Measurements from ENCODE around the gene PTPMT1. TPM values are rescaled to one million over a fixed set of nuclear protein-coding genes. Genes with fewer than 3 reads are reported as not detected.

Gene PTPMT1
- total RNA-seq, 2 experiments from 2014 or later = 45.7 to 47.9 TPM

GRCh38 chr11:47593934-47594855 is 28.8 kb downstream of the PTPMT1 start, which contains the start of gene C1QTNF4:
TSS of gene C1QTNF4 (minus strand) at chr11:47594411. CDS start at chr11:47590810, 3,601 bp downstream.
- intact Hi-C loops (cut with micrococcal nuclease) = no loop called here
- CTCF ChIA-PET = no interaction called here
- peaks cover 32% of the 10 kb centered on the region for H3K27me3 Mint-ChIP-seq
- no peaks in the 10 kb centered on the region for H3K36me3 Mint-ChIP-seq
- no peaks in the 10 kb centered on the region for H3K9me3 Mint-ChIP-seq
- H3K4me1 Mint-ChIP-seq (ENCODE audit: low read depth) = peaks cover 8% of the 10 kb centered on the region
- H3K4me3 Mint-ChIP-seq = no peak within 1 kb of the TSS
- no peak within 1 kb of the TSS for H3K27ac Mint-ChIP-seq
- DNase-seq = no peak
- POLR2A ChIA-PET = interaction anchor here (1.3 kb wide), 1 partner anchor 16 kb away, joined by 4 read pairs; the partner anchor contains the start of genes KBTBD4 and NDUFS3

DNA sequence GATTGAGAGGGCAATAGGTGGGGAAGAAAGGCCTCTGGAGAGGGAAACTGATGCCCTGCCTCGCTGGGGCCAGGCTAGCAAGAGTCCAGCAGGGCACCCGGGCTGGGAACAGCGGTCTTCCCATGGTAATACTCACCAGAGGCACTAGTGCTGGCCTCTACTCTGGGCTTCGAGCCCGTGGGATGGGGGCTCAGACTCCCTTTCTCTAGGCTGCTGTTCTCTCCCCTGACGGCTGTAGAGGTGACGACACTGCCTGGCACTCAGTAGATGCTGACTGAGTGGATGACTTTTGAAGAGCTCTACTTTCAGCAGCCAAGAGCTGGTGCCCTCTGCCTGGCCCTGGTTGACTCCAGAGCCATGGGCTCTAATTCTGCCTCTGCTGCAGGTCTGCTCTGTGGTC is 29.6 kb downstream of the PTPMT1 start:
- Mint-ChIP-seq H3K36me3 (no peaks in the 10 kb centered on the region), H3K27ac (no peak overlapping the region), H3K9me3 (no peaks in the 10 kb centered on the region), H3K4me1 (ENCODE audit: low read depth) (peaks cover 8% of the 10 kb centered on the region), H3K27me3 (peaks cover 32% of the 10 kb centered on the region), H3K4me3 (no peak overlapping the region)
- no peak for DNase-seq
- intact Hi-C loops (cut with micrococcal nuclease) = no loop called here
- POLR2A ChIA-PET = interaction anchor here (1.3 kb wide), 1 partner anchor 16 kb away, joined by 4 read pairs; the partner anchor contains the start of genes KBTBD4 and NDUFS3
- CTCF ChIA-PET = no interaction called here

- H3K27me3 Mint-ChIP-seq = peaks cover 32% of the 10 kb centered on the region
- H3K4me1 Mint-ChIP-seq (ENCODE audit: low read depth) = peaks cover 8% of the 10 kb centered on the region
- DNase-seq = no peak
- CTCF ChIA-PET = no interaction called here
- intact Hi-C loops (cut with micrococcal nuclease) = no loop called here
- H3K36me3 Mint-ChIP-seq = no peaks in the 10 kb centered on the region
- H3K9me3 Mint-ChIP-seq = no peaks in the 10 kb centered on the region
- no peak overlapping the region for H3K4me3 Mint-ChIP-seq
- POLR2A ChIA-PET = interaction anchor here (0.6 kb wide), 1 partner anchor 50 kb away, joined by 3 read pairs; no protein-coding TSS in a partner anchor
- H3K27ac Mint-ChIP-seq = no peak overlapping the region
Measured at GRCh38 chr11:47595967-47596366, 30.6 kb downstream of the PTPMT1 start.

DNA sequence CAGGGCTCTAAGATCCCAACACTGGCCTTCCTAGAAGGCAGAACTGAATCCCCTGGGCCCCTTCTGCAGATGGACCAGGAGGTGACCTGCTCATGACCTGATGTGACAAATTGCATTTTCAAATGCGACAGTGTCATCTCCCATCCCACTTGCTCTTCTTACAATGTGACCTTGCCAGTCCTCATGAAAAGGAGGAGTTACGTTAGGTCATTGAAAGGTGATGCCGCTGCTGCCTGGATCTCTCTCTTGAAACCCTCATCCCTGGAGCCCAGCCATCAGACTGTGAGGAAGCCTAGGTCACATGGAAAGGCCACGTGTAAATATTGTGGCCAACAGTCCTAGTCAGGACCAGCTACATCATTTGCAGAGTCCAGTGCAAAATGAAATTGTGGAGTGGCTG is 34.5 kb downstream of the PTPMT1 start:
- no peaks in the 10 kb centered on the region for H3K9me3 Mint-ChIP-seq
- H3K27ac Mint-ChIP-seq = no peak overlapping the region
- intact Hi-C loops (cut with micrococcal nuclease) = no loop called here
- no peak for DNase-seq
- no peaks in the 10 kb centered on the region for H3K36me3 Mint-ChIP-seq
- no peaks in the 10 kb centered on the region for H3K4me1 Mint-ChIP-seq (ENCODE audit: low read depth)
- no peak overlapping the region for H3K4me3 Mint-ChIP-seq
- peaks cover 8% of the 10 kb centered on the region for H3K27me3 Mint-ChIP-seq
- CTCF ChIA-PET = no interaction called here
- POLR2A ChIA-PET = no interaction called here

DNA sequence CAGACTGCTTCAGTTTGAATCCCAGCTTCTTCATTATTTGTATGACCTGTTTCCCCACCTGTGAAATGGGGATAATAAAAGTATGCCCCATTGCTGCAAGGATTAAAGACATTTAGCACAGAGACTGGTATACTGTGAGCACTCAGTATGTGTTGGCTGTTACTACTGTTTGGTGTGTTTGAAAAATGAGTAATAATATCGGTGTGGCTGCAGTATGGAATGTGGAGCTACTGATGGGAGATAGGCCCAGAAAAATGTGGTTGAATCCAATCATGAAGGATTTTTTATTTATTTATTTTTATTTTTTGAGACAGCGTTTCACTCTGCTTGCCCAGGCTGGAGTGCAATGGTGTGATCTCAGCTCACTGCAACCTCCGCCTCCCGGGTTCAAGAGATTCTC is 37.9 kb downstream of the PTPMT1 start:
- no peaks in the 10 kb centered on the region for H3K9me3 Mint-ChIP-seq
- DNase-seq = no peak
- H3K27ac Mint-ChIP-seq = no peak overlapping the region
- H3K27me3 Mint-ChIP-seq = no peaks in the 10 kb centered on the region
- peaks cover 2% of the 10 kb centered on the region for H3K36me3 Mint-ChIP-seq
- CTCF ChIA-PET = no interaction called here
- POLR2A ChIA-PET = no interaction called here
- intact Hi-C loops (cut with micrococcal nuclease) = no loop called here
- no peaks in the 10 kb centered on the region for H3K4me1 Mint-ChIP-seq (ENCODE audit: low read depth)
- H3K4me3 Mint-ChIP-seq = no peak overlapping the region

DNA sequence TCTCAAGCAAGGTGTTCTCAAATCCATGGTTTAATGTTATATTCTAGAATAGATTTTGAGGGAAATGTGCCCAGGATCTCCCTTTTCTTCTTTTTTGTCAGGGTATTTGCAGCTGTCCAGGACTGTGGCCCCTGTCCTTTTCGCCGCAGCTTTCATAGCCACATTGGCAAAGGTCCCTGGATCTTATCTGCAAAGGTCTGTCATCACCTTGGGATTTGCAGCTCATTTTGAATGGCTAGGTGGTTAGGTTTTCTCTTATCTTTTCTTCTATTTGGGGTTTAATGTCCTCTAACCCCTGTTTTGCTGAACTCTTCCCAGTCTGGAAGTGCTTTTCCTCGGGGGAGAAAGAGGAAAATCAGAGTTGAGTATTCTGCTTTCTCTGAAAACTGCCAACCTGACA is 40.5 kb downstream of the PTPMT1 start:
- no peak overlapping the region for H3K27ac Mint-ChIP-seq

DNA sequence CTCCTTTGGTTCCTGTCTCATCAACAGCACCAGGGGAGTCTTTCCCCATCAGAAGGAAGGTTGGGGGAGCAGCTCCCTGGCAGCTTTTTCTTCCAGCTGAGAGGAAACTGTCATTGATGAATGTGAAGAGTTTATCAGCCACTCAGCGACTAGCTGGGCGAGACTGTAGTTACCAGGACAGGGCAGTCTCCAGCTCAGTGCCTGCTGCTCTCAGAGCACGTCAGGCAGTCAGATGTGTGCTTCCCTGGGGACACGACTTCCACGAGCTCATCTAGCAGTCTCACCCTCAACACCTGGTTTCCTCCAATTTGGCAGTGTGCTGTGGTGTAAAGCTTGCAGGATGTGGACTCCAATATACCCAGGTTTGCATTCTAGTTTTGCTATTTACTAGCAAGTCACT is 41.3 kb downstream of the PTPMT1 start:
- no peak for DNase-seq
- POLR2A ChIA-PET = no interaction called here
- H3K4me3 Mint-ChIP-seq = no peak overlapping the region
- intact Hi-C loops (cut with micrococcal nuclease) = no loop called here
- CTCF ChIA-PET = interaction anchor here (1.6 kb wide), 1 partner anchor 246 kb away, joined by 4 read pairs; no protein-coding TSS in a partner anchor
- no peak overlapping the region for H3K27ac Mint-ChIP-seq
- no peaks in the 10 kb centered on the region for H3K9me3 Mint-ChIP-seq
- H3K36me3 Mint-ChIP-seq = peaks cover 2% of the 10 kb centered on the region
- H3K4me1 Mint-ChIP-seq (ENCODE audit: low read depth) = no peaks in the 10 kb centered on the region
- no peaks in the 10 kb centered on the region for H3K27me3 Mint-ChIP-seq

More for the DNA sequence above, 40.5 kb downstream of the PTPMT1 start:
- ChIA-PET CTCF (interaction anchor here (1.6 kb wide), 1 partner anchor 247 kb away, joined by 4 read pairs; no protein-coding TSS in a partner anchor), POLR2A (no interaction called here)
- H3K36me3 Mint-ChIP-seq = peaks cover 2% of the 10 kb centered on the region
- no peaks in the 10 kb centered on the region for H3K9me3 Mint-ChIP-seq
- intact Hi-C loops (cut with micrococcal nuclease) = no loop called here
- DNase-seq = no peak
- H3K27me3 Mint-ChIP-seq = no peaks in the 10 kb centered on the region
- H3K4me1 Mint-ChIP-seq (ENCODE audit: low read depth) = no peaks in the 10 kb centered on the region
- no peak overlapping the region for H3K4me3 Mint-ChIP-seq

DNA sequence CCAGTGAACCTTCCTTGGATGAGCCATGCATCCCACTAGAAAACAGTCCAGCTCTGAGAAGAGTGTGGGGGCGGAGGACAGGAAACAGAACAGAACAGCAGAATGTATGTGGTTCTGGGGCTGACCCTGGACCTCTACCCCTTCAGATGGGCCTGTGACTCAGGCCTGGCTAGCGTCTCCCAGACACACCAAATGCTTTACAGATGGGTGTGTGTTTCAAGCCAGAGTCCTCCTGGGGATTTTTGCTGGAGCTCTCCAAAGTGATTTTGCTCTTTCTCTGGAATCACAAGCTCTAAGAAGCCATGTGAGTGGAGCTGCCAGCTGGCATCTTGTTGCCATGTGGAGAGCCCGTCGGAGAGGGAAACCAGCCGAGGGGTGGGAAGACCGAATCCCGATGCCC is 42.0 kb downstream of the PTPMT1 start:
- H3K4me3 Mint-ChIP-seq = no peak overlapping the region
- H3K27me3 Mint-ChIP-seq = no peaks in the 10 kb centered on the region
- ChIA-PET POLR2A (no interaction called here), CTCF (interaction anchor here (1.6 kb wide), 1 partner anchor 245 kb away, joined by 4 read pairs; no protein-coding TSS in a partner anchor)
- H3K9me3 Mint-ChIP-seq = no peaks in the 10 kb centered on the region
- intact Hi-C loops (cut with micrococcal nuclease) = no loop called here
- H3K27ac Mint-ChIP-seq = no peak overlapping the region
- no peak for DNase-seq
- H3K36me3 Mint-ChIP-seq = peaks cover 2% of the 10 kb centered on the region
- no peaks in the 10 kb centered on the region for H3K4me1 Mint-ChIP-seq (ENCODE audit: low read depth)

GRCh38 chr11:47609675-47610074 is 44.3 kb downstream of the PTPMT1 start:
- DNase-seq = no peak
- Mint-ChIP-seq H3K9me3 (no peaks in the 10 kb centered on the region), H3K4me3 (no peak overlapping the region), H3K4me1 (ENCODE audit: low read depth) (no peaks in the 10 kb centered on the region), H3K27me3 (no peaks in the 10 kb centered on the region), H3K36me3 (peaks cover 2% of the 10 kb centered on the region), H3K27ac (no peak overlapping the region)
- CTCF ChIA-PET = no interaction called here
- intact Hi-C loops (cut with micrococcal nuclease) = no loop called here
- POLR2A ChIA-PET = no interaction called here

DNA sequence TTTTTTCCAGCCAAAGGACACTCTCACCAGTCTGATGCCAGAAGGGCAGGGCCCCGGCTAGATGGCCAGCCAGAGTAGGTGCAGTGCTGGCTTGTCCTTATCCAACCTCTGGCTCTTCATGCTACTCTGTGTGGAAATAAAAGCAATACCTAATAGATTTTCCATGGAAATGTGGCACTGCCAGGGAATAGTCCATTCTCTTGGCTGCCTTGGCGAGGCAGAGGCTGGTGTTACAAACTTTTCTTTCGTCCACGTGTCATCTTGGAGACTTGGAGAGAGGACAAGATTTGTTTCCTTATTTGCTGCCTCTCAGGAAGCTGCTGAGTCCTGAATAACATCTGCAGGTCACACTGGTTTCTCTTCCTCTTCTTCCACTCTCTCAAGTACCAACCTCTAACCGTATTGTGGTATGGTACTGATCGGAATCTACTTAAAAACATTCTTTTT is 46.0 kb downstream of the PTPMT1 start:
- H3K27ac Mint-ChIP-seq = no peak overlapping the region
- DNase-seq = no peak
- H3K4me1 Mint-ChIP-seq (ENCODE audit: low read depth) = no peaks in the 10 kb centered on the region
- H3K9me3 Mint-ChIP-seq = no peaks in the 10 kb centered on the region
- H3K36me3 Mint-ChIP-seq = peaks cover 2% of the 10 kb centered on the region
- no peak overlapping the region for H3K4me3 Mint-ChIP-seq
- POLR2A ChIA-PET = interaction anchor here (0.7 kb wide), 1 partner anchor 239 kb away, joined by 3 read pairs; no protein-coding TSS in a partner anchor
- CTCF ChIA-PET = no interaction called here
- intact Hi-C loops (cut with micrococcal nuclease) = no loop called here
- H3K27me3 Mint-ChIP-seq = no peaks in the 10 kb centered on the region

DNA sequence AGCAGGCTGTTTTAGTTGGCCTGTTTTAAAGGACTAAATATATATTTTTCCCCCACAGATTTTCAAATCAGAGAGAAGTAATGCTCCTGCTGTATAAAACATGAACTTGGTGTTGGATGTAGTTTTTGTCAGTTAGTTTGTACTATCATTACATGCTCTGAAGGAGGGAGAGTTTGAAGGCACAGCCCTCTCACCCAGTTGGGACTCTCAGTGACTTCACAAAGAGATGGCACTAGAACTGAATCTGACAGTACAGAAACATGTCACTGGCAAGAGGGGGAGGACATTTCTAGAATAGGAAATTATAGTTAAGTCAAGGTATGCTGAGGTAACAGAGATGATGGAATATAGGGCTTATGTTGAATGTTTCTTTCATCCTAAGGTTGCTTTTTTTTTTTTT is 49.9 kb downstream of the PTPMT1 start:
- intact Hi-C loops (cut with micrococcal nuclease) = no loop called here
- POLR2A ChIA-PET = no interaction called here
- Mint-ChIP-seq H3K27ac (no peak overlapping the region), H3K9me3 (no peaks in the 10 kb centered on the region), H3K4me1 (ENCODE audit: low read depth) (no peaks in the 10 kb centered on the region), H3K36me3 (peaks cover 8% of the 10 kb centered on the region), H3K4me3 (no peak overlapping the region), H3K27me3 (no peaks in the 10 kb centered on the region)
- CTCF ChIA-PET = no interaction called here
- DNase-seq = no peak

DNA sequence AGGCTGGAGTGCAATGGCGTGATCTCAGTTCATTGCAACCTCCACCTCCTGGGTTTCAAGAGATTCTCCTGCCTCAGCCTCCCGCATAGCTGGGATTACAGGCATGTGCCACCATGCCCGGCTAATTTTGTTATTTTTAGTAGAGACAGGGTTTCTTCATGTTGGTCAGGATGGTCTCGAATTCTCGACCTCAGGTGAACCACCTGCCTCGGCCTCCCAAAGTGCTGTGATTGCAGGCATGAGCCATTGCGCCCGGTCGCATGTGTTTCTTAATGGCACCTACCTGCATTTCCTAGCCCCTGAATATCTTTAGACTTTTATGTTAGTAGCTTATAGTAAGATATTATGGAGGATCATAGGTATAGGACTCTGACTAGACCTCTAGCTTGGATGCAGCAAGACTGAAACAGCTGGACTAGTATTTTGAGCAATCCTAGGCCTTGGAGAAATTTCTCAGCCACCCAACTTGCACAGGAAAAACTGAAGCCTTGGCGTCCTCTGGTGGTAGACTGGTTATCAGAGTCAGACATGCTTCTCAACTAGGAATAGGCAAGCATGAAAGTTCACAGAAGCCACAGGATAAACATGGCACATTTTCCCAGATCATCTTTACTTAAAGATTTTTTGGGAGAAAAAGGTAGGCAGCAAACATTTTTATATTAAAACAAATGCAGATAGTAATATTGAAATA is 51.5 kb downstream of the PTPMT1 start:
- H3K4me3 Mint-ChIP-seq = no peak overlapping the region
- H3K27me3 Mint-ChIP-seq = no peaks in the 10 kb centered on the region
- intact Hi-C loops (cut with micrococcal nuclease) = no loop called here
- H3K36me3 Mint-ChIP-seq = peaks cover 12% of the 10 kb centered on the region
- ChIA-PET POLR2A (no interaction called here), CTCF (no interaction called here)
- peak; percentile 39 for DNase-seq
- H3K4me1 Mint-ChIP-seq (ENCODE audit: low read depth) = no peaks in the 10 kb centered on the region
- no peaks in the 10 kb centered on the region for H3K9me3 Mint-ChIP-seq
- no peak overlapping the region for H3K27ac Mint-ChIP-seq

All from activated CD4-positive, alpha-beta memory T cell treated with anti-CD3 and anti-CD28 coated beads for 36 hours (primary cell).